ENCODE measurements around the gene SNRNP25.

SNRNP25 gene

GRCh38 chr16:79151-80054, 25.8 kb downstream of the SNRNP25 start:
- ChIA-PET CTCF (interaction anchor here (0.7 to 2.1 kb wide), 4 partner anchors 14 to 709 kb away, joined by 3 to 11 read pairs (median 5); partner anchors contain the start of genes CHTF18 and RPUSD1), POLR2A (interaction anchor here (0.9 kb wide), 1 partner anchor 26 kb away, joined by 3 read pairs; the partner anchor contains the start of genes POLR3K and SNRNP25)
- Histone ChIP-seq H3K36me3 (ENCODE audit: control insufficient read depth in 2 of 2, insufficient read depth in 1 of 2, low read length in 2 of 2) (peaks cover 0 to 32% of the 10 kb centered on the region in 2 experiments; a peak in 2 of 3 replicates), H3K4me3 (ENCODE audit: low read depth, low read length) (no peak overlapping the region), H3K4me1 (ENCODE audit: control insufficient read depth, insufficient read depth, low read length) (peaks cover 15% of the 10 kb centered on the region), H3K9me3 (ENCODE audit: control insufficient read depth, insufficient read depth, low read depth, low read length) (no peaks in the 10 kb centered on the region), H3K27ac (ENCODE audit: extremely low read depth, low read depth, low read length) (no peak overlapping the region)
- TF ChIP-seq ATF2 (tag by site-specific recombination; IDR thresholded peaks at IDR 0.05; ENCODE audit: low read depth) (no peak), PRDM10 (tag by site-specific recombination; IDR thresholded peaks at IDR 0.05) (peak; percentile 75), ZBTB44 (tag by site-specific recombination; IDR thresholded peaks at IDR 0.05) (no peak)

GRCh38 chr16:83060-83603, 29.5 kb downstream of the SNRNP25 start:
- ChIA-PET POLR2A (interaction anchor here (0.5 to 1.5 kb wide), 2 partner anchors 11 to 38 kb away, joined by 3 read pairs; no protein-coding TSS in a partner anchor), CTCF (interaction anchor here (0.6 to 1.5 kb wide), 3 partner anchors 11 to 33 kb away, joined by 3 to 9 read pairs (median 3); no protein-coding TSS in a partner anchor)
- H3K9me3 ChIP-seq (ENCODE audit: control insufficient read depth, insufficient read depth, low read depth, low read length) = no peaks in the 10 kb centered on the region
- no peak overlapping the region for H3K4me3 ChIP-seq (ENCODE audit: low read depth, low read length)
- H3K27ac ChIP-seq (ENCODE audit: extremely low read depth, low read depth, low read length) = no peak overlapping the region
- H3K4me1 ChIP-seq (ENCODE audit: control insufficient read depth, insufficient read depth, low read length) = no peaks in the 10 kb centered on the region
- H3K36me3 ChIP-seq (ENCODE audit: control insufficient read depth in 2 of 2, insufficient read depth in 1 of 2, low read length in 2 of 2) = peaks cover 0 to 65% of the 10 kb centered on the region in 2 experiments; a peak in 2 of 3 replicates
- TF ChIP-seq ATF2 (tag by site-specific recombination; IDR thresholded peaks at IDR 0.05; ENCODE audit: low read depth) (no peak), GLIS2 (tag by site-specific recombination; IDR thresholded peaks at IDR 0.05) (peak; percentile 30; the same call in 1 of the 2 replicates), KLF1 (tag by site-specific recombination; IDR thresholded peaks at IDR 0.05) (peak; percentile 44), KLF8 (tag by site-specific recombination; IDR thresholded peaks at IDR 0.05) (0 out of 2 replicates have a peak, but pooled peaks have one; percentile 30)
